Measurements from ENCODE around the gene MRPL43.

MRPL43 gene

DNA sequence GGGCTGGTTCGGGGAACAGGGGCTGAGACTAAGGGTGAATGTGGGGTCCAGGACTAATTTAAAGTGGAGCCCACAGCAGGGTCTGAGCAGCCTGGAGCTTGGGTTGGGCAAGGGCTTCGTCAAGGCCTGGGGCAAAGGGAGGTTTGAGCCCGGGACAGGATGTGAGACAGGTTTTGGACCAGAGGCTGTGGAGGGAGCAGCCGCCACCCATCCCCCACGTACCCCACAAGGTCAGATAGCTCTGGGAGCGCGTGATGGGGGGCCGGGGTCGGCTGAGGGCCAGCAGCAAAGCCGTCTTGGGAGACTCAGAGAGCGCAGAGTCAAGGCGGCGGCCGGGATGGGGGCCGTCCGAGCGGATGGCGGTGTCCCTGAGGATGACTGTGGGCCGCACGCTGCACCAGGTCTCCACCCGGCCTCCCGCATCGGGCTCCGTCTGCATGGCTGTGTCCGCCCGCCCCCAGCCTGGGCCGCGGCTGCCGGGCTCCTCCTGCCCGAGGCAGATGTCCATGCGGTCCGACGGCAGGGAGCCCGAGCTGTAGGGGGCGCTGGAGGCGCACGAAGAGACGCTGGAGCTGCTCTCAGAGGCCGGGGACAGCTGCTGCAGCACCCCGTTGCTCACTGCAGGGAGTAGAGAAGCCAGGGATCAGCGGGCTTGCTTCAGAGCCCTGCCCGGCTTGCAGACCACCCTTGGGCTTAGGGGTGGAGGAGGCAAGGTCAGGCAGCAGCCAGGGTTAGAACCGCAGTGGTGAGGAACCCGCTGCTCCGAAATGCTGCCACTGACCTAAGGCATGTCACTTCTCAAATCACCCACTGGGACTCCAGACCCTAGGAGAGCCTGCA, 31.5 kb upstream of the MRPL43 start:
- Histone ChIP-seq H3K4me3 (ENCODE audit: low read depth, low read length) (peak overlapping the region; percentile 59), H3K9ac (ENCODE audit: low read length) (no peak overlapping the region), H3K9me3 (ENCODE audit: control insufficient read depth, insufficient read depth, low read depth, low read length) (no peaks in the 10 kb centered on the region), H3K27ac (ENCODE audit: low read depth, low read length) (no peak overlapping the region), H3K36me3 (ENCODE audit: control insufficient read depth, insufficient read depth, low read length) (no peaks in the 10 kb centered on the region), H3K4me1 (ENCODE audit: control insufficient read depth, insufficient read depth, low read length) (peaks cover 12% of the 10 kb centered on the region; the same call in 1 of the 2 replicates), H3K27me3 (ENCODE audit: control insufficient read depth, insufficient read depth, low read length) (peaks cover 52% of the 10 kb centered on the region)

DNA sequence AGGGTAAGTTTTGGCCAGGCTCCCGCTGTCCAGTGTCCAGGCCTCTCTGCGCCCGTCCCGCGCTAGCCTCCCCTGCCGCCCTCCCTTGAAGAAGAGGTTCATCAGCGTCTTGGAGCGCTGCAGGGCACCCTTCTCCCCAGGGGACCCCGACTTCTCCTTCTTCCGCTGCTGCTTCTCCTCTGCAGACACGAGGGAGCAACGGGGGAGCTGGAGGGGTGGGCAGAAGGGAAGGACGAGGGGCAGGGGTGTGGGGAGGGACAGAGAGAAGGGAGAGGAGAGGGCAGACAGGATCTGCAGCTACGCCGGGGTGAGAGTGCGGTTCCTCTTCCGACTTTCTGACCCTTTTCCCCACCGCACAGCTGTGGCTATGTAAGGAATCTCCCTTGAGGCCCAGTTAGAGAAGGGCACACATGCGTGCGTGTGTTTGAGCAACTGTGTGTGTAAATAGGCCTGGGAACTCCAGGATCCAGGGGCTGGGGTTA, 30.9 kb upstream of the MRPL43 start:
- Histone ChIP-seq H3K9me3 (ENCODE audit: control insufficient read depth, insufficient read depth, low read depth, low read length) (no peaks in the 10 kb centered on the region), H3K27me3 (ENCODE audit: control insufficient read depth, insufficient read depth, low read length) (peaks cover 52% of the 10 kb centered on the region), H3K4me1 (ENCODE audit: control insufficient read depth, insufficient read depth, low read length) (peaks cover 15% of the 10 kb centered on the region; the same call in 1 of the 2 replicates), H3K9ac (ENCODE audit: low read length) (no peak overlapping the region), H3K36me3 (ENCODE audit: control insufficient read depth, insufficient read depth, low read length) (no peaks in the 10 kb centered on the region), H3K4me3 (ENCODE audit: low read depth, low read length) (peak overlapping the region; percentile 59), H3K27ac (ENCODE audit: low read depth, low read length) (no peak overlapping the region)

DNA sequence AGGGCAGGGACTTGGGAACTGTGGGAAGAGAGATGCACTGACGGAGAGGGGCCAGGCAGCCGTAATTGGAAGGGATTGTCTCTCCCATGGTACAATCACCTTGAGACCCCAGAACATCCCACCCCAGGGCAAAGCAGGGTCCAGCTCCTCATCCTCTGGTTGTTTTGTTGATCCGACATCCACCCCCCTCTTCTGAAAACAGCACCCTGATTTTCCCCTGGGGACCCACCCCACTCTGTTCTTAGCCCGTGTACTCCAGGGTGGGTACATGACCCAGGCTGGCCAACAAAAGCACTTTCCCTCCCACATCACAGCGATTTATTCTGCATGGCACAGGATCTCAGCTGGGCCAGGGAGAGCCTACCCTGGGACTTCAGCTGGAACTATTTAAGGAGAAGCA, 29.5 kb upstream of the MRPL43 start:
- H3K9me3 ChIP-seq (ENCODE audit: control insufficient read depth, insufficient read depth, low read depth, low read length), result no peaks in the 10 kb centered on the region
- H3K4me1 ChIP-seq (ENCODE audit: control insufficient read depth, insufficient read depth, low read length), result peaks cover 20% of the 10 kb centered on the region
- no peak overlapping the region for H3K27ac ChIP-seq (ENCODE audit: low read depth, low read length)
- H3K27me3 ChIP-seq (ENCODE audit: control insufficient read depth, insufficient read depth, low read length), result peaks cover 52% of the 10 kb centered on the region
- H3K4me3 ChIP-seq (ENCODE audit: low read depth, low read length), result no peak overlapping the region
- H3K36me3 ChIP-seq (ENCODE audit: control insufficient read depth, insufficient read depth, low read length), result no peaks in the 10 kb centered on the region
- no peak overlapping the region for H3K9ac ChIP-seq (ENCODE audit: low read length)

DNA sequence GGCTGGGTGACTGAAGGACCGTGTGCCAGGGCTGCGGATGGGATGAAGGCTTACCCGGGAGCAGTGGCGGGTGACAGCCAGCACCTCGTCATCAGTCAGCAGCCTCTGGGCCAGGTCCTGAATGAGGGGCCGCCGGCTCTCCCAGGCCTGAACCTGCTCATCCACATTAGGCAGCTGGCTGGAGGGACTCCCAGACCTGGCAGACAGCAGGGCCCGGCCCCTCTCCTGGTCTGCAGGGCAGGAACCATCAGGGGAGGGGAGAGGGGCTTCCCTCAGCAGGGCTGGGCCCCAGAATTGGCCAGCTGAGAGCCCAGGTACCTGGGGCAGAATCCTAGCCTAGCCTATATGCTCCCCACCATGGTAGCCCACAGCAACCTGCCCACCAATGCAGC, 28.3 kb upstream of the MRPL43 start:
- Histone ChIP-seq H3K9me3 (ENCODE audit: control insufficient read depth, insufficient read depth, low read depth, low read length) (no peaks in the 10 kb centered on the region), H3K9ac (ENCODE audit: low read length) (no peak overlapping the region), H3K36me3 (ENCODE audit: control insufficient read depth, insufficient read depth, low read length) (no peaks in the 10 kb centered on the region), H3K27me3 (ENCODE audit: control insufficient read depth, insufficient read depth, low read length) (peaks cover 45% of the 10 kb centered on the region), H3K4me3 (ENCODE audit: low read depth, low read length) (no peak overlapping the region), H3K27ac (ENCODE audit: low read depth, low read length) (no peak overlapping the region), H3K4me1 (ENCODE audit: control insufficient read depth, insufficient read depth, low read length) (peaks cover 24% of the 10 kb centered on the region)

DNA sequence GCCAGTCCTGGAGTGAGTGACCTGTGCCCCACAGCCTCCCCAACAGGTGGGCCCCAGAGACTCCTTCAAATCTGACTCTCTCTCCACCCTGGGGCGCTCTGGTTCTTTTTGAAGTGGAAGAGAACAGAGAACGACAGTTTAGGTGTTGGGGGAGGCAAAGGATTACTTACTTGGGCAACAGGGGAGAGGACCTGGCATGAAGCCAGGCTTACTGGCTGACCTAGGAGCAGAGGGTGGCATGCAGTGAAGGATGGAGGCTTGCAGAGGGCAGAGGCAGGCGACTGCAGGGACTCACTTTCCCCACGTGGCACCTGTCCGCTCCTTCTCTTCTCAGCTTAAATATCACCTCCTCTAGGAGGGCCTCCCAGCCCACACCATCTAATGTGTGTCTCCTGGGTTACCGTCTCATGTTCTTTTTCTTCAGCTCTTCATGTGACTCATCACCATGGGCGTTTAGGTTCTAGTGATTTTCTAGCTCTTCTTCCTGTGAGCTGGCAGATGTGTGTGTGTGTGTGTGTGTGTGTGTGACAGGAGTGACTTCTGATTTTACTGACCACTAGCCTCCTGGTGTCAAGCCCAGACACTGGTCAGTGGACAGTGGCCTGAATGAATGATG, 27.8 kb upstream of the MRPL43 start:
- H3K4me1 ChIP-seq (ENCODE audit: control insufficient read depth, insufficient read depth, low read length), result peaks cover 24% of the 10 kb centered on the region
- H3K27me3 ChIP-seq (ENCODE audit: control insufficient read depth, insufficient read depth, low read length), result peaks cover 45% of the 10 kb centered on the region
- no peak overlapping the region for H3K27ac ChIP-seq (ENCODE audit: low read depth, low read length)
- no peak overlapping the region for H3K9ac ChIP-seq (ENCODE audit: low read length)
- H3K36me3 ChIP-seq (ENCODE audit: control insufficient read depth, insufficient read depth, low read length), result no peaks in the 10 kb centered on the region
- H3K9me3 ChIP-seq (ENCODE audit: control insufficient read depth, insufficient read depth, low read depth, low read length), result no peaks in the 10 kb centered on the region
- no peak overlapping the region for H3K4me3 ChIP-seq (ENCODE audit: low read depth, low read length)

DNA sequence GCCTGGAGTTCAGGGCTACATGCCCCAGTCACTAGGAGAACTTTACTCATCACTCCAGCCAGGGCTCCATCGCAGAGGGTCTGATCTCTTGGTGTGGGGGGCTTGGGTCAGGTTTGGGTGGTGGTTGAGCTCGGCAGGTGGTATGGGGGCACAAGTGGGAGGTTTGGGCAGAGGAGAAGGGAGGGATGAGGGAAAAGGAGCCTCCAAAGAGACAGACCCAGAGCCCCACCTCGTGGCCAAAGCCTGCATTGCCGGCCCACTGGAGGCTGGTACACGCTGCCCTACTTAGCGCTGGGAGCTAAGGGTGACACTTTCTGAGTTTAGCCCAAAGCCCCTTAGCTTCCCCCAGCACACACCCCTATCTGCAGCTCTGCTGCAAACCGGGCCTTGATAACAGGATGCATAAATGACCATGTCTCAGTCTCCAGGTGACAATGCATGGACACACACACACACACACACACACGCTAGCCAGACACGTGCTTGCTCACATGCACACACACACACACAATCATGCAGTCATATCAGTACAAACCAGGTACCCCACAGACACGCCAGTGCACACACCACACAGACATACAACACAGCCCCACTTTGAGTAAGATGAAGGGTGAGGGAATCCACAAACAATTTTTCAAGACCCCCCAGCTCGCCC, 27.1 kb upstream of the MRPL43 start:
- H3K9ac ChIP-seq (ENCODE audit: low read length), result no peak overlapping the region
- H3K27me3 ChIP-seq (ENCODE audit: control insufficient read depth, insufficient read depth, low read length), result peaks cover 45% of the 10 kb centered on the region
- H3K4me3 ChIP-seq (ENCODE audit: low read depth, low read length), result no peak overlapping the region
- H3K27ac ChIP-seq (ENCODE audit: low read depth, low read length), result no peak overlapping the region
- no peaks in the 10 kb centered on the region for H3K9me3 ChIP-seq (ENCODE audit: control insufficient read depth, insufficient read depth, low read depth, low read length)
- H3K4me1 ChIP-seq (ENCODE audit: control insufficient read depth, insufficient read depth, low read length), result peaks cover 24% of the 10 kb centered on the region
- H3K36me3 ChIP-seq (ENCODE audit: control insufficient read depth, insufficient read depth, low read length), result no peaks in the 10 kb centered on the region

DNA sequence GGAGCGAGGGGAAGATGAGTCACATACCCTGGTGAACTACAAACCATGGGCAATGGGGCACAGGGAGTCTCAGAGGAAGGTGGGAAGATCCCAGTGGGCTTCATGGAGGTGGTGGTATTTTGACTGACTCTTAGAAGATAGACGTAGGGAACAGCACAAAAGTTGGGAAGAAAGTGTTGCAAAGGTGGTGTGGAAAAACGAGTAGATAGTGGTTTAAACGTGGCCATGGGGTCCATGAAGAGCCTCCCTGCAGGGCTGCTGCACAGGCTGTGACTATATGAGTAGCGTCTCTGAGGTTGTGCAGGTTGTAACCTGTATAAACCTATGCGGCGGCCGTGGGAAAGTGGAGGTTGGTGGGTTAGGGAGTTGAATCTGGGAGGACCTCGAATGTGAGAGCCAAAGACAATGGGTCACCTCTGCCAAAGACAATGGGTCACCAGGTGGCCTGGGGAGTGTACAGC, 26.1 kb upstream of the MRPL43 start:
- Histone ChIP-seq H3K27ac (ENCODE audit: low read depth, low read length) (no peak overlapping the region), H3K9ac (ENCODE audit: low read length) (no peak overlapping the region), H3K36me3 (ENCODE audit: control insufficient read depth, insufficient read depth, low read length) (no peaks in the 10 kb centered on the region), H3K9me3 (ENCODE audit: control insufficient read depth, insufficient read depth, low read depth, low read length) (no peaks in the 10 kb centered on the region), H3K27me3 (ENCODE audit: control insufficient read depth, insufficient read depth, low read length) (peaks cover 35% of the 10 kb centered on the region), H3K4me1 (ENCODE audit: control insufficient read depth, insufficient read depth, low read length) (peaks cover 22% of the 10 kb centered on the region), H3K4me3 (ENCODE audit: low read depth, low read length) (no peak overlapping the region)

DNA sequence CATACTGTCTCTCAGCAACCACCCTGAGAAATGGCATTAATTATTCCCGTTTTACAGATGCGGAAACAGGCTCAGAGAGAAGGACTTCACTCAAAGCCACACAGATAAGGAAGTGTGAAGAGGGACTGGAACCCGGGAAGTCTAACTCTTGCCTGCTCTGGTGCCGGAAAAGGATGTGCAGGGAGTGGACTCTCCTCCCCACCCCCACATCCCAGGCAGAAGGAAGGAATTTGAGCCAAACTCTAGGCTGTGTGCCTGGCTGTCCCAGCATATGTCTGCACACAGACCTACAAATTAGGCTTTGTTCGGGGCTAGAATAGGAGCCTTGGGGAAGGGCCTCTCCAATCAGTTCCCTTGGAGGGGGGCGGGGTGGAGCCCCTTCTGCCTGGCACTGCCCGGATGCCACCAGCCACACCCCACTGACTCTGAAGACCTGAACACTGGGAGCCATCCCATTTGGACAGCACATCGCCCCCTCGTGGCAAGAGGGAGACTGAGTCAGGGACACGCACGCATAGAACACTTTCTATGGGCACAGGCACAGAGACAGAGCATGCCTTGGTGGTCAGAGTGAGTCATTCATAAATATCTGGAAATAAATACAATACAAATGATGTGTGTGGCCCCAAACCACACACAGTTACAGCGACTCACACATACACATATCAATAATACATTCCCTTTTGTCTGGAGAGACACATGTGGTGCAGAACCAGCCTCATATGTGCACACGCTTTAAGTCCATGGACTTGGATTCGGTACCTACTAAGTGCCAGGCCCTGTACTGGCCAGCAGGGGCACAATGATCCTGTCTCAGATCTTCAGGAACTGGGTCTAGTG, 25.4 kb upstream of the MRPL43 start:
- Histone ChIP-seq H3K36me3 (ENCODE audit: control insufficient read depth, insufficient read depth, low read length) (no peaks in the 10 kb centered on the region), H3K27me3 (ENCODE audit: control insufficient read depth, insufficient read depth, low read length) (peaks cover 29% of the 10 kb centered on the region), H3K9me3 (ENCODE audit: control insufficient read depth, insufficient read depth, low read depth, low read length) (no peaks in the 10 kb centered on the region), H3K4me3 (ENCODE audit: low read depth, low read length) (no peak overlapping the region), H3K4me1 (ENCODE audit: control insufficient read depth, insufficient read depth, low read length) (peaks cover 25% of the 10 kb centered on the region), H3K9ac (ENCODE audit: low read length) (no peak overlapping the region), H3K27ac (ENCODE audit: low read depth, low read length) (no peak overlapping the region)

DNA sequence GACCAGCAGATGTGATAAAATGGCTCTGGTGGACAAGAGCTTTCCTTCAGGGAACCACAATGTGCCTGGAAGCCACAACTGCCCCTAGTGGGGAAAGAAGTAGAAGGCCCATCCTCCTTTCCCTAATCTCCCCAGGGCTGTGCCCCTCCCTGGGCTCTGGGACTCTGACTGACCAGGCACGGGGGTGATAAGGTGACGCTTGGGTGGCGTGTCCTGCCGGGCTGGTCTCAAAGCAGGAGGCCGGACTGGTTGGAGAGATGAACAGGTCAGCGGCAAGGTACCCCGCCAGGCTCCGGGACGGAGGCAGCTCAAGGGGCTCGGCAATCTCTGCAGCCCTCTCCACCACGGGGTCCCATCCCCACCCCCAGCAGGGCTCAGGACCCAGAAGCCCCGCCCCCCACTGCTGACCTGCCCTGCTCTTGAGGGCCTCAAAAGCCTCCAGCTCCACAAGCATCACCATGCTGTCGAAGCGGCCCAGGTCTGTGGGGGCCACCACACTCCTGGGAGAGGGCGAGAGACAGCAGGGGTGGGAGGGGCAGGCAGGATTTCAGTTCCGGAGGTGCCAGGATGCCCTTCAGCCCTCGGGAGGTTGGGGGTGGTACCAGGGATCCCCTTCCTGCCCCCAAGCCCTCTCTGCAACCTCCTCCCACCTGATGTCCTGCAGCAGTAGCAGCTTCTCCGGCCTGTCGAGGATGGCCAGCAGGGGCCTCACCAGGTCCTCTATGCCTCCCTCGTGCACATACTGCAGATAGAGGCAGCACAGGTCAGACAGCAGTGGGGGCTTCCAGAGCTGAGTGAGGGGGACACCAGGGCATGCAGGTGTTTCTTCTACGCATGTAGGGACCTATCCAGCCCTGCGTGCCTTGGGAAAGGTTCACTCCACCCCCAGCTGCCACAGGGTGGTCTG, 24.5 kb upstream of the MRPL43 start:
- peaks cover 25% of the 10 kb centered on the region for H3K4me1 ChIP-seq (ENCODE audit: control insufficient read depth, insufficient read depth, low read length)
- H3K27ac ChIP-seq (ENCODE audit: low read depth, low read length), result no peak overlapping the region
- no peak overlapping the region for H3K4me3 ChIP-seq (ENCODE audit: low read depth, low read length)

DNA sequence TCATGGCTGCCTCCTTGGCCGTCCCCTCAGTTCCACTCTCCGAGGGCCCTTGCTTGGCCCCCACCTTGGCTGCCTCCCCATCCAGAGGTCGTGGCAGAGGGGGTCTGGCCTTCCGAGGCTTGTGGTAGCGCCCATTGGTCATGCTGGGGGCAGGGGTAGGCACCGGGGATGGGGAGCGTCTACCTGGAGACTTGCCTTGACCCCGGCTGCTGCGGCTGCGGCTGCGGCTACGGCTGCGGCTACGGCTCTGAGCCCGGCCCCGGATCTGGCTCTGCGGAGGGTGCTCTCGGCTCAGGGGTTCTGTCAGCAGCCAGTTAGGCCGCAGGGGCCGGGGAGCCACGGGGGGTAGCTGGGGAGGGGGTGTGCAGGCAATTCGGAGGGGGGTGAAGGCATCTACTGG, 23.0 kb upstream of the MRPL43 start:
- Histone ChIP-seq H3K9me3 (ENCODE audit: control insufficient read depth, insufficient read depth, low read depth, low read length) (no peaks in the 10 kb centered on the region), H3K27ac (ENCODE audit: low read depth, low read length) (no peak overlapping the region), H3K4me1 (ENCODE audit: control insufficient read depth, insufficient read depth, low read length) (peaks cover 22% of the 10 kb centered on the region), H3K27me3 (ENCODE audit: control insufficient read depth, insufficient read depth, low read length) (peaks cover 8% of the 10 kb centered on the region; the same call in 1 of the 2 replicates), H3K36me3 (ENCODE audit: control insufficient read depth, insufficient read depth, low read length) (peaks cover 20% of the 10 kb centered on the region), H3K4me3 (ENCODE audit: low read depth, low read length) (no peak overlapping the region), H3K9ac (ENCODE audit: low read length) (no peak overlapping the region)

More for the DNA sequence above, 24.5 kb upstream of the MRPL43 start:
- Histone ChIP-seq H3K9ac (ENCODE audit: low read length) (no peak overlapping the region), H3K36me3 (ENCODE audit: control insufficient read depth, insufficient read depth, low read length) (peaks cover 8% of the 10 kb centered on the region), H3K27me3 (ENCODE audit: control insufficient read depth, insufficient read depth, low read length) (peaks cover 19% of the 10 kb centered on the region), H3K9me3 (ENCODE audit: control insufficient read depth, insufficient read depth, low read depth, low read length) (no peaks in the 10 kb centered on the region)

Measured in HUES6 (cell line).